GM21390 (cell line): ENCODE measurements around the gene TLR9.

Experiments
- ATAC-seq: cut with Tn5 transposase; IDR thresholded peaks from one replicate; pipeline ENCODE4 v1.9.1; 2021; ENCODE audit not compliant: unreplicated experiment

The TLR9 gene

DNA sequence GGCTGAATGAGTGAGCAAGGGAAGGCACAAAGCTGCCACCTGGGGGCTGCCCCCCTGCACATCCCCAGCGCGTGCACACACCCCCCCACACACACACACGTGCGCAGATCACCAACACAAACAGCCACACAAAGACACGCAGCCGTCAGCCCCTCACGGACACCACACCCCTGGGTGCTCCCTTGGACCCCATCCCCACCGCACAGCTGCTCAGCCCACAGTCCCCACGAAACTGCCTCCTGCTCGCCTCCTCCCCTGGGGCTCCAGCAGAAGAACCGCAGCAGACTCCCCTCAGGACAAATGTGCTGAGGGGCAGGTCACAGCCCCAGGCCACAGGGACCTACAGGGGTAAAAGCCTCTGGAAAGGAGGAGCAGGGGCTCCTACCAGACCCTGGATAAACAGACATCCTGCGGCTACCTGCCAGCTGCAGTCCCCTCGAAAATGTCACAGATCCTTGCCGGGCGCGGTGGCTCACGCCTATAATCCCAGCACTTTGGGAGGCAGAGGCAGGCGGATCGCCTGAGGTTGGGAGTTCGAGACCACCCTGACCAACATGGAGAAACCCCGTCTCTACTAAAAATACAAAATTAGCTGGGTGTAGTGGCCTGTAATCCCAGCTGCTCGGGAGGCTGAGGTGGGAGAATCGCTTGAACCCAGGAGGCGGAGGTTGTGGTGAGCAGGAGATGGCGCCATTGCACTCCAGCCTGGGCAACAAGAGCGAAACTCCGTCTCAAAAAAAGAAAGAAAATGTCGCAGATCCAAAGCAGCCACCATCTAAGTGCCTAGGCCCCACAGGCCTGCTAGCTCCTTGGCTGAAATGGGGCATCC, 7.0 kb upstream of the TLR9 start:
- no peak for ATAC-seq

DNA sequence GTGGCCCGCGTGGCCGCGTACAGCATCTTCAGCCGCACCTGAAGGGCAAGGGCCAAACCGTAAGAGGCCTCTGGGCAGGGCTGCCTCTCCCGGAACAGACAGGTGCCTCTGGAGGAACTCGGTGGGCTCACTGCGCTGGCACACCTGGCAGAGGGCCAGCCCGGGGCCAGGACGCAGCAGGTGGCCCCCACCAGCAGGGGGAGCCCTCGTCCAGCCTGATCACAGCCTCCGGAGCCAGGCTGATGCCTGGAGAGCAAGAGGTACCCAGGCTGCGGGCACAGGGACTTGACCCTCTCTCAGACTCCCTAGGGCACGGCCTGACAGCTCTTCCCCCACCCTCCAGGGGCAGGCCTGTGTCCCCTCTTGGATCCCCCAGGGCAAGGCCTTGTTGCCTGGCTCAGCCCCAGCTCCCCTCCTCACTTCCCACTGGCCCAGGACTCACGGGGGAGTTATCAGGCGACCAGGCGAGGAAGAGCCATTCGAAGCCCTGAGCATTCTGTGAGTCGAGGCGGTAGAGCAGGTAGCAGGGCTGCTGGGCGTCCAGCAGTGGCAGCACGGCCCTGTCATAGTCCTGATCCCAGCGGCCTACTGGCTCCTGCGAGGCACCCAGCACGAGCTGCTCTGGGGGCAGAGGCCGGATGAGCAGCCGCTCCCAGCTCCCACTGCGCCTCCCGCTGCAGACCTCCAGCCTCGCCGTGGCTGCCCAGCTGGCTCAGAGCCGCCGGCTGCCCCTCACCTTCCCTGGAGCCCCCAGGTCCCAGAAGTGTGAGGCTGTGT, 6.2 kb upstream of the TLR9 start:
- no peak for ATAC-seq

DNA sequence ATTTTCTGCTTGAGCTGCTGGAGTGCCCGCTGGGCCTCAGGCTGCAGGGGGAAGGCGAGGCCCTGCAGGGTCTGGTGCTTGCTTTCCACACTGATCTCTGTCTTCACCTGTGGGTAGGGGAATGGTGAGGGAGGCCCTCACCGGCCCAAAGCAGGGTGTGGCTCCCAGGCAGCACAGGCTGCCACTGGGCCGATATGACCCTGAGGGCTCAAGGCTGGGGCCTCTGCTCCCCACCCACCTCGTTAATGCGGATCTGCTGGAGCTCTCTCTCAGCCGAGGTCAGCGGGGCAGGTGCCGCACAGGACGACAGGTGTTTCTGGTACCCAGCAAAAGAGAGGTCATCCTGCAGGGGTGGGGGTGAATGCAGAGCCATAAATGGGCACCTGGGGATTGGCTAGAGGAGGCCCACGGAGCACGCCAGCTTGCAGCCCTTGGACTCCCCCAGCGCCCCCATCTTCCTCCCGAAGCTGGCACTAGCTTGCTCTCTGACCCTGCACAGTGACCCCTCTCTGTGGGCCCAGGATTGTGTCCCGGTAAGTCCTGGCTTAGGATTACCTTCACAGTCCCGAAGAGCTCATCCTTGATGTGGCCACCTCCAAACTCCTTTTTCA, 5.5 kb upstream of the TLR9 start:
- no peak for ATAC-seq

- no peak for ATAC-seq
Observed at GRCh38 chr3:52230461-52230860, 5.0 kb upstream of the TLR9 start.

DNA sequence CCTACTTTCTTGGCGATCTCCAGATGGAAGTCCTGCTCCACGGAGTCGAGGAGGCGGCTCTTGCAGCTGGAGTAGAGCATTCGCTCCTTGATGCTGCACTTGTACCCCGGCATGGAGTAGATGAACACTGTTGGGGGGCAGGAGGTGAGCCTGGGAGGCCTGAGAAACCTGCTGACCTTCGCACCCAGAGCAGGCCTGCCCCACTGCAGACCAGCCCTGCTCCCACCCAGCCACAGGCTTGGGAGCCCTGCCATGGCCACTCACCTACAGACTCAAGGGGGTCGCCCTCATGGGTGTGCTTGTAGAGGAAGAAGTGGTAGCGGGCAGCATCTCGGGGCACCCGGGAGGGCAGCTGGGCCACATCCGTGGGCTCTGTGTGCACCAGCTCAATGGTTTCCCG, 4.2 kb upstream of the TLR9 start:
- no peak for ATAC-seq

DNA sequence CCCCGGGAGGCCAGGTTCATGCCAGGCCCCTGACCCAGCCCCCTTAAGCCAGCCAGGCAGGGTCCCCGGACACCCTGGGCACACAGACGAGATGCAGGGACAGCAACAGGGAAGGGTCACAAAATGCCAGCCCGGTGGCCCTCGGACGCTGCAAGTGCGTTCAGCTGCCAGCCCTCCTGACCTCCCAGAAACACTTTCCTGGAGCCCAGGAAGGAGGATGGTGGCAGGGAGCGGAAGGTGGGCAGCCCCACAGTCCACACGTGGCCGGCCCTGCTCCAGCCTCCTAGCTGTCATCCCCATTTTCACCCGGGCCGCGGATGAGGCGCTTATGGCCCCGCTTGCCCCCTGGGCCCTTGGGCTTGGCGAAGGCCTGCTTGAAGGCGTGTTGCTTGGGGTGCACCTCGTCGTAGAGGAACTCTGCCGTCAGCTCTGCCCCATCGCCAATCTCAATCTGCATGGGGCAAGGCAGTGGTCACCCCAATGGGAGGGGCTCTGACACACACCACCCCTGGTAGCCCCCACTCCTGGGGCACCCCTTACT, 3.4 kb upstream of the TLR9 start:
- no peak for ATAC-seq

DNA sequence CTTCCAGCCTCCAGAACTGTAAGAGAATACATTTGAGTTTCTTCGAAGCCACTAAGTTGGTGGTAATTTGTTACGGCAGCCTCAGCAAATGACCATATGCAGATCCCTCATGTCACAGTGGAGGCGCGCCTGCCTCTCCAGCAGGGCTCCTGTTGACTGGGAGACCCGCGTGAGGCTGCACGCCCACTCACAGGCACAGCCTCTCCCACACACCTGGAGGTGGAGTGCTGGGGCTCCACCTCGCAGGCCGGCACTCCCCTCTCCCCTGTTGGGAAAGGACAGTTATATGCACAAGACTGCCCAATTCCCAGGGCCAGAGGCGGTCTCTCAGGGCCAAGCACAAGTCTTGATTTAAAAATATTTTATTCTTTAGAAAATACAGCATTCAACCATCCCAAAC, 2.8 kb upstream of the TLR9 start:
- ATAC-seq: no peak

DNA sequence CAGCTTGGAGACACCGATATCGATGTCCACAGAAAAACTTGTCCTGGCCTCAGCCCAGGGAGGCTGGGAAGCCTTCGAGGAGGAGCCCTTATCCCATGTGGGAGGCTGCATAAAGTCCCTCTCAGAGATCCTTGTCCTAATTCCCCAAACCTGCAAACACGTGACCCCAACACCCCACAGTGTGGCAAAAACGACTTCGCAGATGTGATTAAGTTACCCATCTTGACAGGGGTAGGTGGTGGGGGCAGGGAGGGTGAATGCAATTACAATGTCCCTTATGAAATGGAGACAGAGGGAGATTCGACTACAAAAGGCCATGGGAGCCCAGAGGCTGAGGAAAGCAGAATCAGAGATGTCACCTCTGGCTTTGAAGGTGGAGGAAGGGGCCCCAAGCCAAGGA, 2.3 kb upstream of the TLR9 start:
- ATAC-seq: no peak

- no peak for ATAC-seq
Observed at GRCh38 chr3:52227117-52227516, 1.7 kb upstream of the TLR9 start.

- ATAC-seq: peak; percentile 2
Observed at GRCh38 chr3:52226229-52226817, 878 bp upstream of the TLR9 start.

DNA sequence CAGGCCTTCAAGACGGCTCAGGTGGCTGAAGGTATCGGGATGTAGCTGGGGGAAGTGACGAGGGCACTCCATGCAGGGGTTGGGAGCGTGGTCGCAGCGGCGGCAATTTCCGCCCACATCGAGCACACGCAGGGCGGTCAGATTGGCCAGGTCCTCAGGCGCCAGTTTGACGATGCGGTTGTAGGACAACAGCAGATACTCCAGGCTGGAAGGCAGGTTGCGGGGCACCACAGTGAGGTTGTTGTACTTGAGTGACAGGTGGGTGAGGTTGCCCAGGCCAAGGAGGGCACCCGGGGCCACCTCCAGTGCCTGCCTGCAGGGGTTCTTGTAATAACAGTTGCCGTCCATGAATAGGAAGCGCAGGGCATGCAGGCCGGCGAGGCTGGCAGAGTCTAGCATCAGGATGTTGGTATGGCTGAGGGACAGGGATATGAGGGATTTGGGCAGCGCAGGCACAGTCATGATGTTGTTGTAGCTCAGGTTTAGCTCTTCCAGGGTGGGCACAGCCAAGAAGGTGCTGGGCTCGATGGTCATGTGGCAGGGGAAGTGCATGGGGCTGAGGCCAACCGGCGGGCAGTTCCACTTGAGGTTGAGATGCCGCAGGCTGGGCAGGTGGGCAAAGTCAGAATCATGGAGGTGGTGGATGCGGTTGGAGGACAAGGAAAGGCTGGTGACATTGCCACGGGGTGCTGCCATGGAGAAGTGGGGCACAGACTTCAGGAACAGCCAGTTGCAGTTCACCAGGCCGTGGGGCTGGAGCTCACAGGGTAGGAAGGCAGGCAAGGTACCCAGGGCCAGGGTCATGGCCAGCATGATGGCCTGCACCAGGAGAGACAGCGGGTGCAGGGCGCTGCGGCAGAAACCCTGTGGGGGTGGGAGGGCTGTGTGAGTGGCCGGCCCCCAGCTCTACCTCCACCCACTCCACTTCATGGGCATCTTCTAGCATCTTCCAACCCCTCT, 1.7 kb downstream of the TLR9 start:
- no peak for ATAC-seq

DNA sequence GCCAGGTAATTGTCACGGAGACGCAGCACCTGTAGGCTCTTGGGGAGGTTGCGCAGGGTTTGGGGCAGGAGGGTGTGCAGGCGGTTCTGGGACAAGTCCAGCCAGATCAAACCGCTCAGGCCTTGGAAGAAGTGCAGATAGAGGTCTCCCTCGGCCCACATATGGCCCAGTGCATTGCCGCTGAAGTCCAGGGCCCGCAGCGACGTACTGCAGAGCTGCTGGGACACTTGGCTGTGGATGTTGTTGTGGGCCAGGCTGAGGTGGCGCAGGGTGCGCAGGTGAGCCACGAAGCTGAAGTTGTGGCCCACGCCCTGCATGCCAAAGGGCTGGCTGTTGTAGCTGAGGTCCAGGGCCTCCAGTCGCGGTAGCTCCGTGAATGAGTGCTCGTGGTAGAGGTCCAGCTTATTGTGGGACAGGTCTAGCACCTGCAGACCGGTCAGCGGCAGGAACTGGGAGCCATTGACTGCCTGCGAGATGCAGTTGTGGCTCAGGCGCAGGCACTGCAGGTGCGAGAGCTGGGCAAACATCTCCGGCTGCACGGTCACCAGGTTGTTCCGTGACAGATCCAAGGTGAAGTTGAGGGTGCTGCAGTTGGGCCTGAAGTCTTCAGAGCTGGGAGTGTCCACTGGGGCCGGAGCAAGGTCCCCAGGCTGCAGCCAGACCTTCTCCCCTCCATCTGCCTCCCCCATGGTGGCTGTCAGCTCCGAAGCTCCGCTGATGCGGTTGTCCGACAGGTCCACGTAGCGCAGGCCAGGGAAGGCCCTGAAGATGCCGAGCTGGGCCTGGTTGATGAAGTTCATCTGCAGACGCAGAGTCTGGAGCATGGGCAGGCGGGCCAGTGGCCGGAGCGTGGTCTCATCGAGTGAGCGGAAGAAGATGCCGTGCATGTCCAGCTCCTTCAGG, 2.9 kb downstream of the TLR9 start:
- no peak for ATAC-seq

DNA sequence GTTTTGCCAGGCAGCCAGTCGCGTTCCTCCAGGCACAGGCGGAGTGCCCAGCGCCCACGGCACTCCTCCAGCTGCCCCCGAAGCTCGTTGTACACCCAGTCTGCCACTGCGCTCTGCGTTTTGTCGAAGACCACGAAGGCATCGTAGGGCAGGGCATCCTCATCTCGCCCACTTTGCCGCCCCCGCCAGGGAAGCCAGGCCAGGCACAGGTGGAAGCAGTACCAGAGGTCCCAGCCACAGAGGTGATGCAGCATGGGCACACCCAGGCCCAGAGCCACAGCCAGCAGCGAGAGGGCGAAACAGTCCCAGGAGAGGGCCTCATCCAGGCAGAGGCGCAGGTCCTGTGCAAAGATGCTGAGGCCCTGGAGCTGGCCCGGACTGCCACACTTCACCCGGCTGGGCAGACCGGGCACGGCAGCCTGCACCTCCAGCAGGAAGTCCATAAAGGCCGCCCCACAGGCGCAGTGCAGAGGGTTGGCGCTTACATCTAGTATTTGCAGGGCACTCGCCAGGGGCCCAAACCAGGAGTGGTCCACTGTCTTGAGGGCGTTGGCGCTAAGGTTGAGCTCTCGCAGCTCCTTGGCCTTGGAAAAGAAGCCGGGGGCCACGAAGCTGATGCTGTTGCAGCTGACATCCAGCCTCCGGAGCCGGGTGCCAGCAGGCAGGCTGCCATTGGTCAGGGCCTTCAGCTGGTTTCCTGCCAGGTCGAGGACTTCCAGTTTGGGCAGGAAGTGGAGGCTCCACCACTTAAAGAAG, 3.7 kb downstream of the TLR9 start:
- ATAC-seq: no peak

- ATAC-seq: no peak
Observed at GRCh38 chr3:52221141-52221562, 4.3 kb downstream of the TLR9 start.

GRCh38 chr3:52220380-52221026, 4.9 kb downstream of the TLR9 start:
- ATAC-seq: no peak

- ATAC-seq: no peak
Observed at GRCh38 chr3:52218937-52219650, 6.4 kb downstream of the TLR9 start.

- ATAC-seq: no peak
Observed at GRCh38 chr3:52218454-52218853, 7.0 kb downstream of the TLR9 start.
